HL-60 (cell line): Measurements from ENCODE around the gene CFAP20DC.
"Not testable (repeated sequence)": the region's sequence is repeated elsewhere in the genome, so short reads cannot be mapped to it uniquely, and the experiment has no call there.

Experiments
- DNase-seq, 2 experiments: peaks; one replicate each; pipeline ENCODE4 v3.0.0-alpha.2; 2010 to 2020; ENCODE audit warnings: low read depth in 1 of 2, low spot score in 1 of 2
- H3K27ac ChIP-seq: fragments of 250-450 bp; sonication (Bioruptor Pico); replicated peaks from 2 replicates; pipeline ENCODE4 v1.5.1; 2020; ENCODE audit warnings: mild to moderate bottlenecking, moderate library complexity
- H3K27me3 ChIP-seq: fragments of 250-450 bp; sonication (Bioruptor Pico); 2 replicates; pipeline ENCODE4 v1.5.1; 2021; ENCODE audit warnings: mild to moderate bottlenecking, moderate library complexity; ENCODE audit not compliant: insufficient read depth, poor library complexity, severe bottlenecking
- H3K4me3 ChIP-seq: replicated peaks from 2 replicates; pipeline ENCODE4 v1.5.1; 2011; ENCODE audit warnings: mild to moderate bottlenecking, control low read depth, low read length; ENCODE audit not compliant: insufficient read depth
- GABPA ChIP-seq: IDR thresholded peaks from 2 replicates; pipeline ENCODE4 v1.6.1; 2012; ENCODE audit warnings: low read depth
- POLR2AphosphoS5 ChIP-seq: IDR thresholded peaks from 2 replicates; pipeline ENCODE4 v1.6.1; 2012; ENCODE audit warnings: low read depth
- SPI1 ChIP-seq: IDR thresholded peaks from 2 replicates; pipeline ENCODE4 v1.6.1; 2012; ENCODE audit warnings: low read depth, mild to moderate bottlenecking, borderline replicate concordance
- TF ChIP-seq, protein P1 (sequence below): IDR thresholded peaks from 2 replicates; pipeline ENCODE4 v1.6.1; 2012; ENCODE audit warnings: low read depth; ENCODE audit not compliant: insufficient replicate concordance
- TF ChIP-seq, protein P2 (sequence below): IDR thresholded peaks from one replicate; pipeline ENCODE4 v1.5.1; 2011; ENCODE audit warnings: low read length, control low read depth, inconsistent platforms; ENCODE audit not compliant: insufficient read depth

CFAP20DC gene

GRCh38 chr3:58892526-58892925 is 157.3 kb downstream of the CFAP20DC start:
- TF ChIP-seq SPI1: peak; percentile 29; the same call in 1 of the 2 replicates
- not testable (repeated sequence) for DNase-seq, H3K27ac ChIP-seq, H3K4me3 ChIP-seq, H3K27me3 ChIP-seq

DNA sequence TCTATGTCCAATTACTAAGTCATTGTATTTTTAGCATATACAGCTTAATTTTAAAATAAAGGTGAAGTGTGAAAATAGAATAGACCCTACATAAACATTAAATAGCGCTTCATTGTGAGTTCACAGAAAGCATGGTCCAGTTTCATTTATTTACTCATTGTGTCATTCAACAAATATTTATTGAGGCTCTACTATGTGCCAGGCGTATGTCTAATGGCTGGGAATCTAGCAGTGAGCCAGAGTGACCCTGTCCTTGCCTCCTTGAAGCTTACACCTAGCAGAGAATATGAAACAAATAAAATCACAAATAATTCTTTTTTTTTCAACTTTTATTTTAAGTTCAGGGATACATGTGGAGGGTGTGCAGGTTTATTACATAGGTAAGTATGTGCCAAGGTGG is 161.7 kb downstream of the CFAP20DC start:
- TF ChIP-seq POLR2AphosphoS5: no peak
- TF ChIP-seq, protein P1, sequence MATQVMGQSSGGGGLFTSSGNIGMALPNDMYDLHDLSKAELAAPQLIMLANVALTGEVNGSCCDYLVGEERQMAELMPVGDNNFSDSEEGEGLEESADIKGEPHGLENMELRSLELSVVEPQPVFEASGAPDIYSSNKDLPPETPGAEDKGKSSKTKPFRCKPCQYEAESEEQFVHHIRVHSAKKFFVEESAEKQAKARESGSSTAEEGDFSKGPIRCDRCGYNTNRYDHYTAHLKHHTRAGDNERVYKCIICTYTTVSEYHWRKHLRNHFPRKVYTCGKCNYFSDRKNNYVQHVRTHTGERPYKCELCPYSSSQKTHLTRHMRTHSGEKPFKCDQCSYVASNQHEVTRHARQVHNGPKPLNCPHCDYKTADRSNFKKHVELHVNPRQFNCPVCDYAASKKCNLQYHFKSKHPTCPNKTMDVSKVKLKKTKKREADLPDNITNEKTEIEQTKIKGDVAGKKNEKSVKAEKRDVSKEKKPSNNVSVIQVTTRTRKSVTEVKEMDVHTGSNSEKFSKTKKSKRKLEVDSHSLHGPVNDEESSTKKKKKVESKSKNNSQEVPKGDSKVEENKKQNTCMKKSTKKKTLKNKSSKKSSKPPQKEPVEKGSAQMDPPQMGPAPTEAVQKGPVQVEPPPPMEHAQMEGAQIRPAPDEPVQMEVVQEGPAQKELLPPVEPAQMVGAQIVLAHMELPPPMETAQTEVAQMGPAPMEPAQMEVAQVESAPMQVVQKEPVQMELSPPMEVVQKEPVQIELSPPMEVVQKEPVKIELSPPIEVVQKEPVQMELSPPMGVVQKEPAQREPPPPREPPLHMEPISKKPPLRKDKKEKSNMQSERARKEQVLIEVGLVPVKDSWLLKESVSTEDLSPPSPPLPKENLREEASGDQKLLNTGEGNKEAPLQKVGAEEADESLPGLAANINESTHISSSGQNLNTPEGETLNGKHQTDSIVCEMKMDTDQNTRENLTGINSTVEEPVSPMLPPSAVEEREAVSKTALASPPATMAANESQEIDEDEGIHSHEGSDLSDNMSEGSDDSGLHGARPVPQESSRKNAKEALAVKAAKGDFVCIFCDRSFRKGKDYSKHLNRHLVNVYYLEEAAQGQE: no peak
- TF ChIP-seq, protein P2, sequence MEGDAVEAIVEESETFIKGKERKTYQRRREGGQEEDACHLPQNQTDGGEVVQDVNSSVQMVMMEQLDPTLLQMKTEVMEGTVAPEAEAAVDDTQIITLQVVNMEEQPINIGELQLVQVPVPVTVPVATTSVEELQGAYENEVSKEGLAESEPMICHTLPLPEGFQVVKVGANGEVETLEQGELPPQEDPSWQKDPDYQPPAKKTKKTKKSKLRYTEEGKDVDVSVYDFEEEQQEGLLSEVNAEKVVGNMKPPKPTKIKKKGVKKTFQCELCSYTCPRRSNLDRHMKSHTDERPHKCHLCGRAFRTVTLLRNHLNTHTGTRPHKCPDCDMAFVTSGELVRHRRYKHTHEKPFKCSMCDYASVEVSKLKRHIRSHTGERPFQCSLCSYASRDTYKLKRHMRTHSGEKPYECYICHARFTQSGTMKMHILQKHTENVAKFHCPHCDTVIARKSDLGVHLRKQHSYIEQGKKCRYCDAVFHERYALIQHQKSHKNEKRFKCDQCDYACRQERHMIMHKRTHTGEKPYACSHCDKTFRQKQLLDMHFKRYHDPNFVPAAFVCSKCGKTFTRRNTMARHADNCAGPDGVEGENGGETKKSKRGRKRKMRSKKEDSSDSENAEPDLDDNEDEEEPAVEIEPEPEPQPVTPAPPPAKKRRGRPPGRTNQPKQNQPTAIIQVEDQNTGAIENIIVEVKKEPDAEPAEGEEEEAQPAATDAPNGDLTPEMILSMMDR: no peak
- TF ChIP-seq SPI1: no peak
- no peak for TF ChIP-seq GABPA
- H3K4me3 ChIP-seq: no peak overlapping the region
- peaks cover 4% of the 10 kb centered on the region for H3K27me3 ChIP-seq
- H3K27ac ChIP-seq: no peak overlapping the region
- DNase-seq: no peak

GRCh38 chr3:58884453-58884852 is 165.4 kb downstream of the CFAP20DC start:
- TF ChIP-seq GABPA (no peak), POLR2AphosphoS5 (no peak), SPI1 (no peak)
- TF ChIP-seq, protein P2: no peak
- TF ChIP-seq, protein P1: no peak
- Histone ChIP-seq H3K4me3 (no peak overlapping the region), H3K27ac (no peak overlapping the region), H3K27me3 (peaks cover 4% of the 10 kb centered on the region)
- DNase-seq: no peak

DNA sequence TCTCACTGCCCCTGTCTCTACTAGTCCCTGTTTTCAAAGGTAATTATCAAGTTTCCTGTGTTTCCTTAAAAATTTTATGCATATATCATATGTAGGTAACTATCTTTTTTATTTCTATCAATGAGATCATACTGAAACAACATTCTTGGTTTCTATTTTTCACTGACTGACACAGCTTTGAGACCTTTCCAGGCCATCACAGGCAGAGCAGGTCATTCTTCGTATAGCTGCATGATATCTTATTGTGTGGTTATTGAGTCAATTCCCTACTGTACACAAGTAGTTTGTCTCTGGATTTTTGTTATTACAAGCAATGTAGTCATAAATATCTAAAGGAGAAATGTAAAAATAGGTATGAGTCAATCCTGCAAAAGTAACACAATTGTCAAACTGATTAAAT is 169.6 kb downstream of the CFAP20DC start:
- no peak overlapping the region for H3K27ac ChIP-seq
- DNase-seq: no peak
- TF ChIP-seq GABPA: no peak
- TF ChIP-seq, protein P1: no peak
- TF ChIP-seq, protein P2: no peak
- no peak for TF ChIP-seq SPI1
- no peak for TF ChIP-seq POLR2AphosphoS5
- H3K27me3 ChIP-seq: peaks cover 6% of the 10 kb centered on the region
- H3K4me3 ChIP-seq: no peak overlapping the region
